ENCODE data around the gene CCDC146. TPM values are rescaled to one million over a fixed set of nuclear protein-coding genes. Genes with fewer than 3 reads are reported as not detected.
"Not testable (repeated sequence)": the region's sequence is repeated elsewhere in the genome, so short reads cannot be mapped to it uniquely, and the experiment has no call there.

CCDC146 gene
- total and polyA plus RNA-seq, 10 donors = 4.1 to 21.3 (median 10.9) TPM

DNA sequence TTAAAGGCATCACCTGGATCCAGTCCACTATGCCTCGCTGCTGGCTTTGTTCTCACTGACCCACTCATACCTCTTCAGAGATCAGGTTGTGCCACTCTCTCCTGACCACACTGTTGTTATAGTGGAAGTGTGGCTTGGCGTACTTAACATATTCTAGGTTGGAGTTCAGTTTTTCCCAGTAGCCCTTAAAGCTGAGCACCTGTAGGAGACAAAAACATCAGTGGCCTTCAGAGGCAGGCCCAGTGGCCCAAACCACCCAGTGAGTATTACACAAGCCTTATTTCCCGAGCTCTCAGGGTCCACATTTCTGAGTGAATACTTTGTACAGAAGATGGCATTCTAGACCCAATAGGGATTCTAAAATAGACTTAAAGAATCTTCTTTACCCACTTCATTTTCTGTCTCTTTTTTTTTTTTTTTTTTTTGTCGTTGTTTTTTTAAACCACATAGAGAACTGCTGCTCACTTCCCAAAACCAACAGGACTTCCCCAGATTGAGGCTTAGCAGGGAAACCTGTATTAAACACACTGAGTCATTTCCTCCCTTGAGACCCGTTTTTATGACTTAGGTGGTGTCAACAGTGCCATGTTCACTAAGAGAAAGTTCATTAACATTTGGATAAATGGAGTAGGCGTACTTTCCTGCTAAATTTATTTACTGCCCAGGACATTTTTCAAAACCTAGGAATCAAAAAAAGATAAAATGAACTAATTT lies 207.9 kb downstream of the CCDC146 start:
- peak overlapping the region in 7 of 8 donors; percentile 38 to 78 (median 62) for H3K27ac ChIP-seq
- peaks cover 27 to 75% (median 60%) of the 10 kb centered on the region in 6 donors for H3K4me1 ChIP-seq
- no peak overlapping the region for H3K4me3 ChIP-seq
- 35 to 52% (median 41%) methylated on average over 6 of the region's 6 CpGs for WGBS, 5 donors
- TF ChIP-seq, protein P1, sequence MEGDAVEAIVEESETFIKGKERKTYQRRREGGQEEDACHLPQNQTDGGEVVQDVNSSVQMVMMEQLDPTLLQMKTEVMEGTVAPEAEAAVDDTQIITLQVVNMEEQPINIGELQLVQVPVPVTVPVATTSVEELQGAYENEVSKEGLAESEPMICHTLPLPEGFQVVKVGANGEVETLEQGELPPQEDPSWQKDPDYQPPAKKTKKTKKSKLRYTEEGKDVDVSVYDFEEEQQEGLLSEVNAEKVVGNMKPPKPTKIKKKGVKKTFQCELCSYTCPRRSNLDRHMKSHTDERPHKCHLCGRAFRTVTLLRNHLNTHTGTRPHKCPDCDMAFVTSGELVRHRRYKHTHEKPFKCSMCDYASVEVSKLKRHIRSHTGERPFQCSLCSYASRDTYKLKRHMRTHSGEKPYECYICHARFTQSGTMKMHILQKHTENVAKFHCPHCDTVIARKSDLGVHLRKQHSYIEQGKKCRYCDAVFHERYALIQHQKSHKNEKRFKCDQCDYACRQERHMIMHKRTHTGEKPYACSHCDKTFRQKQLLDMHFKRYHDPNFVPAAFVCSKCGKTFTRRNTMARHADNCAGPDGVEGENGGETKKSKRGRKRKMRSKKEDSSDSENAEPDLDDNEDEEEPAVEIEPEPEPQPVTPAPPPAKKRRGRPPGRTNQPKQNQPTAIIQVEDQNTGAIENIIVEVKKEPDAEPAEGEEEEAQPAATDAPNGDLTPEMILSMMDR (IDR thresholded peaks at IDR 0.05 in 8 of 11, conservative IDR thresholded peaks at IDR 0.05 in 3 of 11) = no peak
- no peak for TF ChIP-seq POLR2A (IDR thresholded peaks at IDR 0.05)
- TF ChIP-seq POLR2AphosphoS5 (IDR thresholded peaks at IDR 0.05) = no peak
- no peak for DNase-seq
- no peaks in the 10 kb centered on the region for H3K27me3 ChIP-seq (replicated peaks in 1 of 7)
- H3K36me3 ChIP-seq = peaks cover 0 to 36% (median 4%) of the 10 kb centered on the region in 6 donors
- H3K9me3 ChIP-seq = no peaks in the 10 kb centered on the region
- intact Hi-C loops (cut with DNase I; ENCODE audit: low total_unique reads) = loop anchor here (10.0 kb wide), 1 partner anchor 206 kb away; the partner anchor contains the start of gene CCDC146

DNA sequence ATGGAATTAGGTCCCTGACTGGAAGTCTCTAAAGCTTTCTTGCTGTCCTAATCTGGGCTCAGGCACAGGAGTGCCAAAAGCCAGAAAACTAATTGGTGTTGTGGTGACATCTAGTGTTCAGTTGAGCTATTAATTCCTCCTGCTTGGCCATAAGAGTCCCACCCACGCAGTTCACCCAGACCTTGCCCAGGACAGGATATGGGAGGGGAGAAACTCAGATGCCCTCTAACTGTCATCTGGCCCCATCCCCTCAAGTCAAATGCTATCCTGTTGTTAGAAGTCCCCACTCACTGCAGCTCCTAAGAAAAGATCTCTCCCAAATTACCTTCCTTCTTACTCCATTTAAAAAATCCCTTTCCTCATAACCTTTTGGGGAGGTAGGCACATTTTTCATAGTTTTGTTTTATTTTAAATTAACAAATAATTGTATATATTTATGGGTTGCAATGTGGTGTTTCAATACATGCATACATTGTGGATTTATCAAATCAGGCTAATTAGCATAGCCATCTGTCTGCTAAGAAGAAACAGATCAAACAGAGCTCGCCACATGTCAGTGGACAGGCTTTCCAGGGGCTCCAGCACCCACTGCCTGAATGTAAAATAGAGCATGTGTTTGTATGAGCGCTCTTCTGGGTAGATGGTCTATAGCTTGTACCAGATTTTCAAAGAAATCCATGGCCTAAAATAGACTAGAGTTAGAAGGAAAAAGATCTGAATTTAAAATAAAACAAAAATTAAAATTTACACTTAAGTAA lies 209.7 kb downstream of the CCDC146 start:
- no peaks in the 10 kb centered on the region for H3K27me3 ChIP-seq (replicated peaks in 1 of 7)
- peaks cover 0 to 20% (median 0%) of the 10 kb centered on the region in 6 donors for H3K36me3 ChIP-seq
- H3K4me1 ChIP-seq = peaks cover 27 to 81% (median 72%) of the 10 kb centered on the region in 6 donors
- peak in 1 of 3 donors; percentile 72 for TF ChIP-seq POLR2AphosphoS5 (IDR thresholded peaks at IDR 0.05)
- TF ChIP-seq, protein P1 (IDR thresholded peaks at IDR 0.05 in 8 of 11, conservative IDR thresholded peaks at IDR 0.05 in 3 of 11) = peak; percentile 43 to 93 (median 76)
- TF ChIP-seq POLR2A (IDR thresholded peaks at IDR 0.05) = no peak
- no peak overlapping the region for H3K4me3 ChIP-seq
- H3K9me3 ChIP-seq = no peaks in the 10 kb centered on the region
- peak overlapping the region in 3 of 8 donors; percentile 4 to 76 (median 33) for H3K27ac ChIP-seq
- DNase-seq = peak; percentile 79
- 59 to 65% (median 62%) methylated on average over 3 of the region's 3 CpGs for WGBS, 5 donors
- intact Hi-C loops (cut with DNase I; ENCODE audit: low total_unique reads) = loop anchor here (10.0 kb wide), 1 partner anchor 207 kb away; the partner anchor contains the start of gene CCDC146

DNA sequence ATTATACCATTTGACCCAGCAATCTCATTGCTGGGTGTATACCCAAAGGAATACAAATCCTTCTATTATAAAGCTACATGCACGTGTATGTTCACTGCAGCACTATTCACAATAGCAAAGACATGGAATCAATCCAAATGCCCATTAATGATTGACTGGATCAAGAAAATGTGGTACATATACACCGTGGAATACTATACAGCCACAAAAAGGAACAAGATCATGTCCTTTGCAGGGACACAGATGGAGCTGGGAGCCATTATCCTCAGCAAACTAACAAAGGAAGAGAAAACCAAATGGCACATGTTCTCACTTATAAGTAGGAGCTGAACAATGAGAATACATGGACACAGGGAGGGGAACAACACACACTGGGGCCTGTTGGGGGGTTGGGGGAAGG lies 211.6 kb downstream of the CCDC146 start:
- H3K4me1 ChIP-seq = peaks cover 20 to 81% (median 70%) of the 10 kb centered on the region in 6 donors
- not testable (repeated sequence) for H3K27me3 ChIP-seq (replicated peaks in 1 of 7); H3K9me3 ChIP-seq; H3K27ac ChIP-seq; DNase-seq; H3K4me3 ChIP-seq; H3K36me3 ChIP-seq
- 94 to 98% (median 96%) methylated on average over 2 of the region's 2 CpGs for WGBS, 5 donors
- intact Hi-C loops (cut with DNase I; ENCODE audit: low total_unique reads) = loop anchor here (10.0 kb wide), 1 partner anchor 209 kb away; the partner anchor contains the start of gene CCDC146

DNA sequence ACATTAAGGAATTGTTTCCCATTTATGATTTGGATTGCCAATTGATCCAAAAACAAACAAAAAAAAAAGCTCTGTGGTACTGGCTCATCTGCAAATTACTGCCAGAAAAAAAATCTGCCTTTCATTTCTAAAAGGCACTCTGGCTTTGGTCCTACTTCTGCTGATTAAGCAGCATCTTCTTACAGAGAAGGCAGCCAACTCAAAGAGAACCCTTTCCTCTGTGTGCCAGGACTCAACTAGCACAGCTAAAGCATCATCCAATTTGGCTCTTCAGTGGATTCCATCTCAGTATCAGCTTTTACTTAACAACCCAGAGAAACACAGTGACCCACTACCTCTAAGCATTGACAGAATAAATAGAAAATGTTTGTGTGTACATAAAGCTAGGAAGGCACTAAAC lies 213.2 kb downstream of the CCDC146 start:
- no peaks in the 10 kb centered on the region for H3K9me3 ChIP-seq
- TF ChIP-seq POLR2A (IDR thresholded peaks at IDR 0.05) (no peak), POLR2AphosphoS5 (IDR thresholded peaks at IDR 0.05) (no peak)
- TF ChIP-seq, protein P1 (IDR thresholded peaks at IDR 0.05 in 8 of 11, conservative IDR thresholded peaks at IDR 0.05 in 3 of 11) = no peak
- H3K27ac ChIP-seq = peak overlapping the region in 5 of 8 donors; percentile 16 to 77 (median 38)
- H3K36me3 ChIP-seq = no peaks in the 10 kb centered on the region
- no peak for DNase-seq
- H3K4me3 ChIP-seq = no peak overlapping the region
- no peaks in the 10 kb centered on the region for H3K27me3 ChIP-seq (replicated peaks in 1 of 7)
- intact Hi-C loops (cut with DNase I; ENCODE audit: low total_unique reads) = loop anchor here (10.0 kb wide), 1 partner anchor 211 kb away; the partner anchor contains the start of gene CCDC146
- peaks cover 20 to 77% (median 60%) of the 10 kb centered on the region in 6 donors for H3K4me1 ChIP-seq

All from spleen (tissue), 11 donors.